Measurements from ENCODE around the gene ACSBG1. TPM values are rescaled to one million over a fixed set of nuclear protein-coding genes. Genes with fewer than 3 reads are reported as not detected.

Gene ACSBG1
- total RNA-seq, 1 donor from 2014 or later: 1.2 TPM

- Mint-ChIP-seq H3K27me3 (ENCODE audit: low read depth) (peaks cover 4% of the 10 kb centered on the region), H3K4me1 (peaks cover 18% of the 10 kb centered on the region), H3K9me3 (no peaks in the 10 kb centered on the region), H3K4me3 (no peak overlapping the region), H3K27ac (no peak overlapping the region), H3K36me3 (no peaks in the 10 kb centered on the region)
- no peak for TF ChIP-seq CTCF (IDR thresholded peaks at IDR 0.05; ENCODE audit: unreplicated experiment)
- no peak for DNase-seq (ENCODE audit: low spot score in 2 of 2, unreplicated experiment in 2 of 2)
These were observed 21.0 kb downstream of the ACSBG1 start for GRCh38 chr15:78213425-78213750.

GRCh38 chr15:78212546-78213424 lies 21.6 kb downstream of the ACSBG1 start:
- Mint-ChIP-seq H3K36me3 (no peaks in the 10 kb centered on the region), H3K9me3 (no peaks in the 10 kb centered on the region), H3K4me3 (no peak overlapping the region), H3K27ac (no peak overlapping the region), H3K27me3 (ENCODE audit: low read depth) (peaks cover 4% of the 10 kb centered on the region), H3K4me1 (peaks cover 18% of the 10 kb centered on the region)
- TF ChIP-seq CTCF (IDR thresholded peaks at IDR 0.05; ENCODE audit: unreplicated experiment): no peak
- DNase-seq (ENCODE audit: low spot score in 2 of 2, unreplicated experiment in 2 of 2): no peak

- peaks cover 4% of the 10 kb centered on the region for H3K27me3 Mint-ChIP-seq (ENCODE audit: low read depth)
- no peak overlapping the region for H3K27ac Mint-ChIP-seq
- H3K9me3 Mint-ChIP-seq: no peaks in the 10 kb centered on the region
- H3K4me1 Mint-ChIP-seq: peaks cover 23% of the 10 kb centered on the region
- H3K4me3 Mint-ChIP-seq: no peak overlapping the region
- DNase-seq (ENCODE audit: low spot score in 2 of 2, unreplicated experiment in 2 of 2): peak in 1 of 2 experiments; percentile 1
- H3K36me3 Mint-ChIP-seq: no peaks in the 10 kb centered on the region
- no peak for TF ChIP-seq CTCF (IDR thresholded peaks at IDR 0.05; ENCODE audit: unreplicated experiment)
These were observed 22.4 kb downstream of the ACSBG1 start for GRCh38 chr15:78212008-78212407.

GRCh38 chr15:78211189-78211921 lies 23.0 kb downstream of the ACSBG1 start:
- peak in 1 of 2 experiments; percentile 11 for DNase-seq (ENCODE audit: low spot score in 2 of 2, unreplicated experiment in 2 of 2)
- Mint-ChIP-seq H3K27me3 (ENCODE audit: low read depth) (peaks cover 4% of the 10 kb centered on the region), H3K36me3 (no peaks in the 10 kb centered on the region), H3K27ac (no peak overlapping the region), H3K9me3 (no peaks in the 10 kb centered on the region), H3K4me1 (peaks cover 30% of the 10 kb centered on the region), H3K4me3 (no peak overlapping the region)
- no peak for TF ChIP-seq CTCF (IDR thresholded peaks at IDR 0.05; ENCODE audit: unreplicated experiment)

GRCh38 chr15:78210349-78210717 lies 24.0 kb downstream of the ACSBG1 start:
- no peaks in the 10 kb centered on the region for H3K36me3 Mint-ChIP-seq
- no peak overlapping the region for H3K4me3 Mint-ChIP-seq
- H3K9me3 Mint-ChIP-seq: no peaks in the 10 kb centered on the region
- DNase-seq (ENCODE audit: low spot score in 2 of 2, unreplicated experiment in 2 of 2): peak in 1 of 2 experiments; percentile 32
- no peak for TF ChIP-seq CTCF (IDR thresholded peaks at IDR 0.05; ENCODE audit: unreplicated experiment)
- H3K27me3 Mint-ChIP-seq (ENCODE audit: low read depth): peaks cover 4% of the 10 kb centered on the region
- H3K4me1 Mint-ChIP-seq: peaks cover 33% of the 10 kb centered on the region
- no peak overlapping the region for H3K27ac Mint-ChIP-seq

Measured in mesothelial cell of epicardium (in vitro differentiated cells).